Common myeloid progenitor, CD34-positive (primary cell): ENCODE results near the gene SRRT.
"Not testable (repeated sequence)": the region's sequence is repeated elsewhere in the genome, so short reads cannot be mapped to it uniquely, and the experiment has no call there.

Experiments used
- CTCF ChIA-PET: fragments of 350-600 bp; sonication (Branson Sonifier 250); formaldehyde crosslinking; loops from one replicate; lab custom pipeline; 2021; ENCODE audit warnings: antibody characterized with exemption; lab: Charles Lee
- POLR2A ChIA-PET: fragments of 350-600 bp; sonication (Branson Sonifier 250); formaldehyde crosslinking; loops from one replicate; lab custom pipeline; 2021; ENCODE audit warnings: antibody characterized with exemption; lab: Charles Lee
- DNase-seq, 3 donors: peaks; one replicate each; pipeline versions ENCODE4 v3.0.0 to v3.0.0-alpha.2; 2013
- H3K27ac ChIP-seq, 2 experiments: 1 replicate in 1 of 2; 2 replicates in 1 of 2; pipeline ENCODE4 v1.7.0; 2013; ENCODE audit warnings: inconsistent platforms in 2 of 2, low read length in 2 of 2, mild to moderate bottlenecking in 2 of 2, low read depth in 1 of 2, moderate library complexity in 1 of 2; ENCODE audit not compliant: severe bottlenecking in 2 of 2, insufficient read depth in 1 of 2, poor library complexity in 1 of 2
- H3K27me3 ChIP-seq, 5 experiments: replicated peaks in 2 of 5; 1 replicate in 3 of 5; 2 replicates in 2 of 5; pipeline versions ENCODE4 v1.6.1 to v1.7.0; 2013; ENCODE audit warnings: low read length in 4 of 5, mild to moderate bottlenecking in 2 of 5, moderate library complexity in 2 of 5, inconsistent platforms in 1 of 5; ENCODE audit not compliant: insufficient read depth in 5 of 5, control insufficient read depth in 4 of 5
- H3K36me3 ChIP-seq, 4 experiments: 1 replicate in 2 of 4; 2 replicates in 2 of 4; pipeline versions ENCODE4 v1.6.1 to v1.7.0; 2013; ENCODE audit warnings: low read length in 3 of 4, control low read depth in 1 of 4, mild to moderate bottlenecking in 1 of 4; ENCODE audit not compliant: control insufficient read depth in 4 of 4, insufficient read depth in 4 of 4
- H3K4me1 ChIP-seq, 4 experiments: 1 replicate in 3 of 4; 2 replicates in 1 of 4; pipeline versions ENCODE4 v1.6.1 to v1.7.1; 2013; ENCODE audit warnings: low read length in 3 of 4, mild to moderate bottlenecking in 3 of 4, control low read depth in 1 of 4, inconsistent platforms in 1 of 4, moderate library complexity in 1 of 4; ENCODE audit not compliant: control insufficient read depth in 4 of 4, insufficient read depth in 4 of 4; ENCODE audit errors: control extremely low read depth in 1 of 4
- H3K4me3 ChIP-seq, 7 experiments: 1 replicate in 4 of 7; 2 replicates in 3 of 7; pipeline versions ENCODE4 v1.5.1 to v1.7.0; 2013; ENCODE audit warnings: mild to moderate bottlenecking in 7 of 7, low read length in 6 of 7, moderate library complexity in 6 of 7, inconsistent platforms in 2 of 7, low read depth in 2 of 7, control low read depth in 1 of 7; ENCODE audit not compliant: insufficient read depth in 4 of 7, control insufficient read depth in 1 of 7; ENCODE audit errors: extremely low read depth in 1 of 7
- H3K9me3 ChIP-seq, 5 experiments: 1 replicate in 4 of 5; 2 replicates in 1 of 5; pipeline versions ENCODE4 v1.6.1 to v1.7.1; 2013; ENCODE audit warnings: low read length in 4 of 5, mild to moderate bottlenecking in 2 of 5, inconsistent platforms in 1 of 5, low read depth in 1 of 5, moderate library complexity in 1 of 5; ENCODE audit not compliant: control insufficient read depth in 4 of 5, insufficient read depth in 2 of 5; ENCODE audit errors: control extremely low read depth in 1 of 5
- WGBS: methylation state at CpG from one replicate; pipeline ENCODE4 v1.1.5; 2013; ENCODE audit not compliant: insufficient coverage; 5-methylcytosine and 5-hydroxymethylcytosine counted together

SRRT gene

GRCh38 chr7:100854899-100855298 lies 20.0 kb upstream of the SRRT start:
- CTCF ChIA-PET: interaction anchor here (0.9 to 1.5 kb wide), 3 partner anchors 8 to 225 kb away, joined by 3 to 4 read pairs (median 3); no protein-coding TSS in a partner anchor
- POLR2A ChIA-PET: not testable (repeated sequence)

GRCh38 chr7:100855515-100855914 lies 19.4 kb upstream of the SRRT start:
- no peak for DNase-seq
- WGBS: over 99% methylated on average over 10 of the region's 10 CpGs
- POLR2A ChIA-PET: no interaction called here
- CTCF ChIA-PET: interaction anchor here (0.9 kb wide), 1 partner anchor 9 kb away, joined by 3 read pairs; no protein-coding TSS in a partner anchor
- peaks cover 2 to 34% (median 23%) of the 10 kb centered on the region in 4 experiments for H3K36me3 ChIP-seq
- H3K4me1 ChIP-seq: peaks cover 0 to 23% (median 19%) of the 10 kb centered on the region in 4 experiments
- no peak overlapping the region for H3K27ac ChIP-seq
- H3K9me3 ChIP-seq: no peaks in the 10 kb centered on the region
- no peaks in the 10 kb centered on the region for H3K27me3 ChIP-seq
- H3K4me3 ChIP-seq: no peak overlapping the region

More at GRCh38 chr7:100854899-100855298, 20.0 kb upstream of the SRRT start:
- H3K27me3 ChIP-seq, H3K4me3 ChIP-seq, H3K9me3 ChIP-seq, H3K27ac ChIP-seq, DNase-seq: not testable (repeated sequence)
- 94% methylated on average over 7 of the region's 9 CpGs for WGBS
- peaks cover 2 to 28% (median 17%) of the 10 kb centered on the region in 4 experiments for H3K36me3 ChIP-seq
- H3K4me1 ChIP-seq: peaks cover 0 to 23% (median 19%) of the 10 kb centered on the region in 4 experiments

GRCh38 chr7:100856871-100857282 lies 18.0 kb upstream of the SRRT start:
- Histone ChIP-seq H3K4me3 (no peak overlapping the region), H3K27ac (no peak overlapping the region), H3K9me3 (no peaks in the 10 kb centered on the region), H3K36me3 (peaks cover 2 to 46% (median 32%) of the 10 kb centered on the region in 4 experiments), H3K27me3 (no peaks in the 10 kb centered on the region), H3K4me1 (peaks cover 0 to 23% (median 18%) of the 10 kb centered on the region in 4 experiments)
- no peak for DNase-seq
- ChIA-PET CTCF (interaction anchor here (1.9 kb wide), 1 partner anchor 56 kb away, joined by 6 read pairs; no protein-coding TSS in a partner anchor), POLR2A (interaction anchor here (0.6 kb wide), 1 partner anchor 238 kb away, joined by 4 read pairs; no protein-coding TSS in a partner anchor)
- 97% methylated on average over 16 of the region's 16 CpGs for WGBS

GRCh38 chr7:100859856-100860255 lies 15.0 kb upstream of the SRRT start:
- WGBS: 97% methylated on average over 11 of the region's 15 CpGs
- ChIA-PET CTCF (interaction anchor here (1.0 to 3.5 kb wide), 3 partner anchors 11 to 154 kb away, joined by 4 to 11 read pairs (median 5); partner anchors contain the start of genes POP7 and SRRT), POLR2A (no interaction called here)
- no peak overlapping the region for H3K4me3 ChIP-seq
- no peak for DNase-seq
- no peak overlapping the region for H3K27ac ChIP-seq
- H3K27me3 ChIP-seq: no peaks in the 10 kb centered on the region
- H3K4me1 ChIP-seq: peaks cover 0 to 32% (median 16%) of the 10 kb centered on the region in 4 experiments
- no peaks in the 10 kb centered on the region for H3K9me3 ChIP-seq
- peaks cover 9 to 46% (median 36%) of the 10 kb centered on the region in 4 experiments for H3K36me3 ChIP-seq

GRCh38 chr7:100860702-100861615 lies 13.9 kb upstream of the SRRT start:
- WGBS: 98% methylated on average over 15 of the region's 18 CpGs
- no peak for DNase-seq
- Histone ChIP-seq H3K27ac (no peak overlapping the region), H3K4me1 (peaks cover 0 to 43% (median 21%) of the 10 kb centered on the region in 4 experiments), H3K36me3 (peaks cover 7 to 42% (median 32%) of the 10 kb centered on the region in 4 experiments), H3K27me3 (no peaks in the 10 kb centered on the region), H3K4me3 (no peak overlapping the region), H3K9me3 (no peaks in the 10 kb centered on the region)
- CTCF ChIA-PET: interaction anchor here (1.5 to 3.5 kb wide), 2 partner anchors 29 to 155 kb away, joined by 3 to 11 read pairs; partner anchors contain the start of genes POP7 and UFSP1
- POLR2A ChIA-PET: no interaction called here

- Histone ChIP-seq H3K4me1 (peaks cover 0 to 49% (median 24%) of the 10 kb centered on the region in 4 experiments), H3K27ac (no peak overlapping the region), H3K9me3 (no peaks in the 10 kb centered on the region), H3K4me3 (no peak overlapping the region), H3K36me3 (peaks cover 7 to 42% (median 31%) of the 10 kb centered on the region in 4 experiments), H3K27me3 (no peaks in the 10 kb centered on the region)
- ChIA-PET POLR2A (no interaction called here), CTCF (interaction anchor here (1.0 to 3.5 kb wide), 3 partner anchors 13 to 156 kb away, joined by 3 to 11 read pairs (median 4); partner anchors contain the start of genes POP7, SRRT and UFSP1)
- no peak for DNase-seq
- 96% methylated on average over 5 of the region's 14 CpGs for WGBS
Observed at GRCh38 chr7:100861616-100861985, 13.3 kb upstream of the SRRT start.
